IgD-negative memory B cell (primary cell): ENCODE results near the gene KCNS1. TPM values are rescaled to one million over a fixed set of nuclear protein-coding genes. Genes with fewer than 3 reads are reported as not detected.

Experiments
- H3K27ac Mint-ChIP-seq, 3 donors: one replicate each; pipeline ENCODE4 v1.8.0; 2020 to 2022; ENCODE audit warnings: mild to moderate bottlenecking in 3 of 3, mixed read lengths in 3 of 3, moderate library complexity in 1 of 3
- H3K27me3 Mint-ChIP-seq: one replicate; pipeline ENCODE4 v1.8.0; 2021; ENCODE audit warnings: mixed read lengths
- H3K36me3 Mint-ChIP-seq: one replicate; pipeline ENCODE4 v1.8.0; 2020; ENCODE audit warnings: mild to moderate bottlenecking, mixed read lengths
- H3K4me1 Mint-ChIP-seq, 3 donors: one replicate each; pipeline ENCODE4 v1.8.0; 2020 to 2022; ENCODE audit warnings: mixed read lengths in 3 of 3, mild to moderate bottlenecking in 1 of 3
- H3K4me3 Mint-ChIP-seq, 4 donors: one replicate each; pipeline ENCODE4 v1.8.0; 2020 to 2022; ENCODE audit warnings: mild to moderate bottlenecking in 4 of 4, mixed read lengths in 4 of 4, moderate library complexity in 3 of 4
- H3K9me3 Mint-ChIP-seq, 3 donors: one replicate each; pipeline ENCODE4 v1.8.0; 2020 to 2021; ENCODE audit warnings: mixed read lengths in 3 of 3, mild to moderate bottlenecking in 1 of 3
- polyA plus RNA-seq: library from polyadenylated mRNA; unstranded; fragments of 300-500 nt; fragmentation: Illumina TruSeq; gene quantifications from one replicate; pipeline ENCODE4 v1.2.3, GENCODE V29; 2021

The KCNS1 gene
- polyA plus RNA-seq, 1 donor from 2014 or later, result not detected

GRCh38 chr20:45055056-45055455 is 45.9 kb downstream of the KCNS1 start:
- H3K27ac Mint-ChIP-seq, result peak overlapping the region in 2 of 3 donors; percentile 73 to 92
- H3K36me3 Mint-ChIP-seq, result no peaks in the 10 kb centered on the region
- H3K27me3 Mint-ChIP-seq, result no peaks in the 10 kb centered on the region
- H3K9me3 Mint-ChIP-seq, result no peaks in the 10 kb centered on the region
- peaks cover 57 to 67% (median 66%) of the 10 kb centered on the region in 3 donors for H3K4me1 Mint-ChIP-seq
- H3K4me3 Mint-ChIP-seq, result peak overlapping the region in 1 of 4 donors; percentile 46

GRCh38 chr20:45053430-45054351 is 47.2 kb downstream of the KCNS1 start:
- H3K4me1 Mint-ChIP-seq, result peaks cover 64 to 72% (median 72%) of the 10 kb centered on the region in 3 donors
- H3K27me3 Mint-ChIP-seq, result peaks cover 1% of the 10 kb centered on the region
- peak overlapping the region in 3 of 4 donors; percentile 24 to 87 (median 30) for H3K4me3 Mint-ChIP-seq
- H3K9me3 Mint-ChIP-seq, result no peaks in the 10 kb centered on the region
- peak overlapping the region; percentile 67 to 92 (median 77) for H3K27ac Mint-ChIP-seq
- peaks cover 5% of the 10 kb centered on the region for H3K36me3 Mint-ChIP-seq

- Mint-ChIP-seq H3K27ac (peak overlapping the region; percentile 67 to 92 (median 77)), H3K36me3 (peaks cover 9% of the 10 kb centered on the region), H3K4me3 (peak overlapping the region; percentile 30 to 87 (median 52))
Measured at GRCh38 chr20:45052698-45053429, 48.1 kb downstream of the KCNS1 start.

GRCh38 chr20:45051204-45052060 is 49.5 kb downstream of the KCNS1 start:
- H3K36me3 Mint-ChIP-seq, result peaks cover 9% of the 10 kb centered on the region
- peaks cover 1% of the 10 kb centered on the region for H3K27me3 Mint-ChIP-seq
- peak overlapping the region; percentile 76 to 95 (median 85) for H3K27ac Mint-ChIP-seq
- H3K4me1 Mint-ChIP-seq, result peaks cover 57 to 68% (median 65%) of the 10 kb centered on the region in 3 donors
- peak overlapping the region; percentile 57 to 77 (median 64) for H3K4me3 Mint-ChIP-seq
- no peaks in the 10 kb centered on the region for H3K9me3 Mint-ChIP-seq

More at GRCh38 chr20:45052698-45053429, 48.1 kb downstream of the KCNS1 start:
- H3K27me3 Mint-ChIP-seq, result peaks cover 1% of the 10 kb centered on the region
- peaks cover 62 to 69% (median 65%) of the 10 kb centered on the region in 3 donors for H3K4me1 Mint-ChIP-seq
- H3K9me3 Mint-ChIP-seq, result no peaks in the 10 kb centered on the region

GRCh38 chr20:45049904-45050471 is 50.9 kb downstream of the KCNS1 start:
- Mint-ChIP-seq H3K9me3 (no peaks in the 10 kb centered on the region), H3K4me3 (peak overlapping the region in 2 of 4 donors; percentile 63 to 71), H3K27me3 (peaks cover 1% of the 10 kb centered on the region), H3K27ac (peak overlapping the region; percentile 46 to 80 (median 74)), H3K36me3 (peaks cover 9% of the 10 kb centered on the region), H3K4me1 (peaks cover 52 to 65% (median 63%) of the 10 kb centered on the region in 3 donors)

GRCh38 chr20:45049438-45049837 is 51.5 kb downstream of the KCNS1 start:
- peaks cover 50 to 62% (median 58%) of the 10 kb centered on the region in 3 donors for H3K4me1 Mint-ChIP-seq
- H3K27ac Mint-ChIP-seq, result peak overlapping the region; percentile 46 to 80 (median 74)
- H3K27me3 Mint-ChIP-seq, result peaks cover 1% of the 10 kb centered on the region
- H3K36me3 Mint-ChIP-seq, result peaks cover 9% of the 10 kb centered on the region
- H3K9me3 Mint-ChIP-seq, result no peaks in the 10 kb centered on the region
- H3K4me3 Mint-ChIP-seq, result peak overlapping the region in 1 of 4 donors; percentile 71

- peaks cover 16% of the 10 kb centered on the region for H3K36me3 Mint-ChIP-seq
- H3K4me1 Mint-ChIP-seq, result peaks cover 45 to 55% (median 51%) of the 10 kb centered on the region in 3 donors
- H3K4me3 Mint-ChIP-seq, result no peak overlapping the region
- H3K9me3 Mint-ChIP-seq, result no peaks in the 10 kb centered on the region
- H3K27ac Mint-ChIP-seq, result peak overlapping the region in 2 of 3 donors; percentile 5 to 69
- H3K27me3 Mint-ChIP-seq, result peaks cover 1% of the 10 kb centered on the region
Measured at GRCh38 chr20:45047581-45048119, 53.3 kb downstream of the KCNS1 start.

GRCh38 chr20:45044601-45045000 is 56.3 kb downstream of the KCNS1 start:
- H3K27me3 Mint-ChIP-seq, result no peaks in the 10 kb centered on the region
- peaks cover 44 to 46% (median 45%) of the 10 kb centered on the region in 3 donors for H3K4me1 Mint-ChIP-seq
- no peaks in the 10 kb centered on the region for H3K9me3 Mint-ChIP-seq
- H3K36me3 Mint-ChIP-seq, result peaks cover 18% of the 10 kb centered on the region
- peak overlapping the region in 1 of 3 donors; percentile 0 for H3K27ac Mint-ChIP-seq
- no peak overlapping the region for H3K4me3 Mint-ChIP-seq

- no peaks in the 10 kb centered on the region for H3K27me3 Mint-ChIP-seq
- peaks cover 41 to 42% (median 42%) of the 10 kb centered on the region in 3 donors for H3K4me1 Mint-ChIP-seq
- peaks cover 18% of the 10 kb centered on the region for H3K36me3 Mint-ChIP-seq
- peak overlapping the region; percentile 0 to 90 (median 6) for H3K27ac Mint-ChIP-seq
- peak overlapping the region in 1 of 4 donors; percentile 51 for H3K4me3 Mint-ChIP-seq
- no peaks in the 10 kb centered on the region for H3K9me3 Mint-ChIP-seq
Measured at GRCh38 chr20:45044084-45044573, 56.8 kb downstream of the KCNS1 start.

GRCh38 chr20:45042978-45043377 is 57.9 kb downstream of the KCNS1 start:
- H3K9me3 Mint-ChIP-seq, result no peaks in the 10 kb centered on the region
- H3K27ac Mint-ChIP-seq, result peak overlapping the region in 1 of 3 donors; percentile 48
- H3K4me1 Mint-ChIP-seq, result peaks cover 36 to 41% (median 37%) of the 10 kb centered on the region in 3 donors
- peaks cover 12% of the 10 kb centered on the region for H3K36me3 Mint-ChIP-seq
- no peaks in the 10 kb centered on the region for H3K27me3 Mint-ChIP-seq
- no peak overlapping the region for H3K4me3 Mint-ChIP-seq

Other genes starting within 250 kb of the KCNS1 start
- gene YWHAB, start 215.4 kb downstream of the KCNS1 start, polyA plus RNA-seq, result 505 TPM
- 3.4 TPM for gene PABPC1L, start 191.1 kb downstream of the KCNS1 start, polyA plus RNA-seq
- gene TOMM34, start 140.7 kb downstream of the KCNS1 start, polyA plus RNA-seq, result 33.0 TPM
- gene STK4, start 134.6 kb downstream of the KCNS1 start, polyA plus RNA-seq, result 131 TPM
- not detected for gene WFDC5, start 14.0 kb upstream of the KCNS1 start, polyA plus RNA-seq
- gene WFDC12, start 23.3 kb upstream of the KCNS1 start, polyA plus RNA-seq, result not detected
- 0.65 TPM for gene PI3, start 73.8 kb upstream of the KCNS1 start, polyA plus RNA-seq
- gene SEMG1, start 105.9 kb upstream of the KCNS1 start, polyA plus RNA-seq, result not detected
- not detected for gene SEMG2, start 120.2 kb upstream of the KCNS1 start, polyA plus RNA-seq
- not detected for gene SLPI, start 153.4 kb upstream of the KCNS1 start, polyA plus RNA-seq
- gene RBPJL, start 205.7 kb upstream of the KCNS1 start, polyA plus RNA-seq, result not detected
- gene MATN4, start 207.2 kb upstream of the KCNS1 start, polyA plus RNA-seq, result not detected
- not detected for gene SDC4, start 247.3 kb upstream of the KCNS1 start, polyA plus RNA-seq